Caco-2 (cell line): ENCODE measurements around the gene SNX12. TPM values are rescaled to one million over a fixed set of nuclear protein-coding genes. Genes with fewer than 3 reads are reported as not detected.

Experiments used
- BruUV-seq: library from RNA; stranded (reverse); fragments of 400-500 nt; replicated peaks from 2 replicates; lab custom pipeline; 2021; lab: Mats Ljungman, UMichigan
- CTCF ChIA-PET: fragments of 300-600 bp; sonication (Branson Sonifier 250); formaldehyde crosslinking; loops from one replicate; lab custom pipeline; 2022; ENCODE audit warnings: antibody characterized with exemption; lab: Charles Lee
- POLR2A ChIA-PET: fragments of 300-600 bp; sonication (Branson Sonifier 250); formaldehyde crosslinking; loops from one replicate; lab custom pipeline; 2022; ENCODE audit warnings: antibody characterized with exemption; lab: Charles Lee
- DNase-seq, 2 experiments: peaks; one replicate each; pipeline versions ENCODE4 v3.0.0 to v3.0.0-alpha.2; 2020 to 2022
- H3K27me3 ChIP-seq: replicated peaks from 2 replicates; pipeline ENCODE4 v1.6.0; 2011; ENCODE audit warnings: low read length; ENCODE audit not compliant: control insufficient read depth, insufficient read depth
- H3K36me3 ChIP-seq: 2 replicates; pipeline ENCODE4 v1.5.1; 2011; ENCODE audit warnings: low read length; ENCODE audit not compliant: control insufficient read depth, insufficient read depth
- H3K4me1 ChIP-seq: fragments of 250-450 bp; sonication (Bioruptor Pico); 2 replicates; pipeline ENCODE4 v1.5.1; 2020; ENCODE audit warnings: mild to moderate bottlenecking
- H3K4me3 ChIP-seq: 2 replicates; pipeline ENCODE4 v1.5.1; 2011; ENCODE audit warnings: low read depth, mild to moderate bottlenecking, control low read depth, low read length
- H3K9me3 ChIP-seq: fragments of 250-450 bp; sonication (Bioruptor Pico); 2 replicates; pipeline ENCODE4 v1.5.1; 2020; ENCODE audit warnings: mild to moderate bottlenecking, moderate library complexity
- H3K27ac Mint-ChIP-seq: one replicate; pipeline ENCODE4 v1.8.0; 2022; ENCODE audit warnings: mixed read lengths; ENCODE audit not compliant: unreplicated experiment
- H3K27me3 Mint-ChIP-seq: one replicate; pipeline ENCODE4 v1.8.0; 2022; ENCODE audit warnings: mixed read lengths; ENCODE audit not compliant: insufficient read depth, unreplicated experiment
- H3K36me3 Mint-ChIP-seq: one replicate; pipeline ENCODE4 v1.8.0; 2022; ENCODE audit warnings: mild to moderate bottlenecking, mixed read lengths; ENCODE audit not compliant: insufficient read depth, unreplicated experiment
- H3K4me1 Mint-ChIP-seq: one replicate; pipeline ENCODE4 v1.8.0; 2022; ENCODE audit warnings: low read depth, mixed read lengths; ENCODE audit not compliant: unreplicated experiment
- H3K4me3 Mint-ChIP-seq: one replicate; pipeline ENCODE4 v1.8.0; 2022; ENCODE audit warnings: mild to moderate bottlenecking, moderate library complexity, mixed read lengths; ENCODE audit not compliant: unreplicated experiment
- H3K9me3 Mint-ChIP-seq: one replicate; pipeline ENCODE4 v1.8.0; 2022; ENCODE audit warnings: mixed read lengths; ENCODE audit not compliant: unreplicated experiment
- CTCF ChIP-seq, 2 experiments: fragments of 200-600 bp in 1 of 2; IDR thresholded peaks; 1 replicate in 1 of 2; 2 replicates in 1 of 2; pipeline versions ENCODE4 v1.5.1 to v1.8.0; 2011 to 2022; ENCODE audit warnings: antibody characterized with exemption in 1 of 2, control low read depth in 1 of 2, inconsistent platforms in 1 of 2, low read depth in 1 of 2, low read length in 1 of 2, mild to moderate bottlenecking in 1 of 2, moderate library complexity in 1 of 2; ENCODE audit not compliant: insufficient read depth in 1 of 2, severe bottlenecking in 1 of 2, unreplicated experiment in 1 of 2
- intact Hi-C: fragments of 100-400 bp; cut with micrococcal nuclease; formaldehyde crosslinking; loops from one replicate; pipeline ENCODE4 v1.10.0; 2022; ENCODE audit not compliant: unreplicated experiment
- total RNA-seq: library from RNA; stranded (reverse); gene quantifications from 2 replicates; pipeline ENCODE4 v1.2.3, GENCODE V29; 2022

The SNX12 gene
- total RNA-seq, 1 experiment from 2014 or later, result 88.0 TPM

- Mint-ChIP-seq H3K36me3 (no peaks in the 10 kb centered on the region), H3K27ac (peak overlapping the region; percentile 63), H3K9me3 (no peaks in the 10 kb centered on the region), H3K4me3 (peak overlapping the region; percentile 11), H3K27me3 (no peaks in the 10 kb centered on the region), H3K4me1 (peaks cover 10% of the 10 kb centered on the region)
- CTCF ChIA-PET, result no interaction called here
- Histone ChIP-seq H3K4me1 (peaks cover 16% of the 10 kb centered on the region), H3K4me3 (no peak overlapping the region), H3K9me3 (no peaks in the 10 kb centered on the region), H3K36me3 (no peaks in the 10 kb centered on the region), H3K27me3 (no peaks in the 10 kb centered on the region)
- peak; percentile 30 to 58 for DNase-seq
- BruUV-seq, result no TSS peak
- POLR2A ChIA-PET, result interaction anchor here (1.0 kb wide), 1 partner anchor 101 kb away, joined by 3 read pairs; no protein-coding TSS in a partner anchor
- intact Hi-C loops, result no loop called here
- TF ChIP-seq CTCF (IDR thresholded peaks at IDR 0.05; ENCODE audit: insufficient read depth in 1 of 2, low read depth in 1 of 2, low read length in 1 of 2, severe bottlenecking in 1 of 2, unreplicated experiment in 1 of 2), result no peak
These were observed 13.4 kb upstream of the SNX12 start for GRCh38 chrX:71081330-71082123.

- Histone ChIP-seq H3K36me3 (no peaks in the 10 kb centered on the region), H3K4me1 (0 out of 2 replicates have a peak, but pooled peaks cover 5% of the 10 kb centered on the region), H3K9me3 (no peaks in the 10 kb centered on the region), H3K27me3 (no peaks in the 10 kb centered on the region), H3K4me3 (no peak overlapping the region)
- no peak overlapping the region for H3K27ac Mint-ChIP-seq
- intact Hi-C loops, result no loop called here
- BruUV-seq, result no TSS peak
- TF ChIP-seq CTCF (IDR thresholded peaks at IDR 0.05; ENCODE audit: insufficient read depth in 1 of 2, low read depth in 1 of 2, low read length in 1 of 2, severe bottlenecking in 1 of 2, unreplicated experiment in 1 of 2), result no peak
- ChIA-PET CTCF (no interaction called here), POLR2A (no interaction called here)
- peaks cover 26% of the 10 kb centered on the region for H3K4me1 Mint-ChIP-seq
- no peaks in the 10 kb centered on the region for H3K9me3 Mint-ChIP-seq
- H3K4me3 Mint-ChIP-seq, result no peak overlapping the region
- peaks cover 12% of the 10 kb centered on the region for H3K36me3 Mint-ChIP-seq
- H3K27me3 Mint-ChIP-seq, result no peaks in the 10 kb centered on the region
- DNase-seq, result no peak
These were observed 2.4 kb upstream of the SNX12 start for GRCh38 chrX:71070531-71070930.

GRCh38 chrX:71067712-71068043, 456 bp downstream of the SNX12 start:
- 0 out of 2 replicates have a peak, but pooled peaks cover 5% of the 10 kb centered on the region for H3K4me1 ChIP-seq
- no TSS peak for BruUV-seq
- POLR2A ChIA-PET, result interaction anchor here (0.6 kb wide), 1 partner anchor 298 kb away, joined by 3 read pairs; the partner anchor contains the start of gene TAF1
- peak in 1 of 2 experiments; percentile 35 for DNase-seq
- Mint-ChIP-seq H3K27ac (peak overlapping the region; percentile 94), H3K27me3 (no peaks in the 10 kb centered on the region), H3K4me1 (peaks cover 23% of the 10 kb centered on the region), H3K9me3 (no peaks in the 10 kb centered on the region), H3K4me3 (peak overlapping the region; percentile 100), H3K36me3 (peaks cover 28% of the 10 kb centered on the region)
- no peaks in the 10 kb centered on the region for H3K27me3 ChIP-seq
- no peaks in the 10 kb centered on the region for H3K36me3 ChIP-seq
- no peaks in the 10 kb centered on the region for H3K9me3 ChIP-seq
- CTCF ChIA-PET, result interaction anchor here (0.6 kb wide), 1 partner anchor 28 kb away, joined by 3 read pairs; no protein-coding TSS in a partner anchor
- peak overlapping the region; percentile 61 for H3K4me3 ChIP-seq
- no peak for TF ChIP-seq CTCF (IDR thresholded peaks at IDR 0.05; ENCODE audit: insufficient read depth in 1 of 2, low read depth in 1 of 2, low read length in 1 of 2, severe bottlenecking in 1 of 2, unreplicated experiment in 1 of 2)
- intact Hi-C loops, result loop anchor here (1.0 to 5.0 kb wide), 2 partner anchors 51 to 110 kb away; partner anchors contain the start of gene MED12
